Testis (tissue), 2 donors: ENCODE data around the gene PLCB2.

ENCODE experiments used
- CTCF ChIP-seq, 3 experiments: fragments of 450-650 bp in 2 of 3; fragments of 200-600 bp in 1 of 3; sonication (generic) in 1 of 3; IDR thresholded peaks; one replicate each; pipeline ENCODE4 v1.5.1; 2016 to 2019; ENCODE audit warnings: antibody characterized with exemption in 3 of 3, mild to moderate bottlenecking in 2 of 3, moderate library complexity in 1 of 3
- POLR2A ChIP-seq: fragments of 450-650 bp; IDR thresholded peaks from one replicate; pipeline ENCODE4 v1.6.1; 2017; ENCODE audit warnings: antibody characterized with exemption, mild to moderate bottlenecking, moderate library complexity

GRCh38 chr15:40273428-40273827 is 34.3 kb downstream of the PLCB2 start:
- TF ChIP-seq POLR2A (no peak), CTCF (IDR thresholded peaks at IDR 0.05) (no peak)
